ENCODE measurements around the gene NECAB2. TPM values are rescaled to one million over a fixed set of nuclear protein-coding genes. Genes with fewer than 3 reads are reported as not detected.

Gene NECAB2
- total and polyA plus RNA-seq, 2 of the 8 experiments (the other 6 are each of a cell fraction or from before 2014, with no cell fraction given) = 3.6 to 4.2 TPM

DNA sequence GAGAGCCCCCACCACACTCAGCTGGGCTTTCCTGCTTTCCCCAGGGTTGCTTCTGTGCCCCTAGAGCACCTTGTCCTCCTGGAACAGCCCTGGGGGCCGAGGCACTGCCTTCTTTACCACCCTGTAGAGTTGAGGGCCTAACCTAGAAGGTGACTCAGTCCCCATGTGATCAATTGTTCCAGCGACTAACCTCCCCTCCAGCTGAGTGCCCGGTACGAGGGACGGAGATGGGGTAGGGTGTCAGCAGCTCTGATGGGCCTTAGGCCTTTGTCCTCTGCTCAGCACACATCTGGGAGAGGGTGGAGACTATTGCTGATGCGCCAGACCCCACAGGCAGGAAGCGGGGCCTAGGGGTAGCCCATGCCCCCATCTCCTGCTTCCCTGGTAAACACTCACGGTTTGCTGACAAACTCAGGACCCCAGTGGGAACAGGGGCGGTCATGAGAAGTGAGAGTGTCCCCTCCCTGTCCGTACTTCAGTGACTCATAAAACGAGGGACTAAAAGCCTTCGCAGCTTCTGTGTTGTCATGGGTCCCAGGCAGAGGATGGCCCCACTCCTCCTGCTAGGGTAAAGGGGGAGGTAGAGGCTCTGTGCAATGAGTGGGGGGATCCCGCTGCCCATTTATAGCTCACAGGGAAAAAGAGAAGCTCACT is 33.1 kb downstream of the NECAB2 start:
- Histone ChIP-seq H3K9me3 (ENCODE audit: insufficient read depth in 2 of 2, low read depth in 1 of 2, low read length in 1 of 2) (no peaks in the 10 kb centered on the region; a peak in 1 of 4 replicates), H2BK5ac (ENCODE audit: low read depth, low read length) (no peak overlapping the region), H2BK12ac (ENCODE audit: low read depth, low read length) (no peak overlapping the region), H3K4me2 (ENCODE audit: insufficient read depth in 1 of 2, low read depth in 2 of 2, low read length in 2 of 2) (no peak overlapping the region), H3K56ac (replicated peaks; ENCODE audit: insufficient read length, low read depth, low read length) (no peak overlapping the region), H3K9ac (replicated peaks in 1 of 4; ENCODE audit: extremely low read depth in 1 of 4, low read depth in 3 of 4, low read length in 3 of 4) (no peak overlapping the region), H4K8ac (ENCODE audit: extremely low read depth, insufficient read depth, low read length) (no peak overlapping the region; the same call in 1 of the 2 replicates), H3K79me2 (ENCODE audit: control insufficient read depth in 1 of 2, insufficient read depth in 2 of 2, low read length in 2 of 2) (no peaks in the 10 kb centered on the region), H3K36me3 (ENCODE audit: control insufficient read depth in 2 of 4, insufficient read depth in 4 of 4, low read length in 3 of 4) (no peaks in the 10 kb centered on the region), H3K23me2 (ENCODE audit: low read depth, low read length) (no peaks in the 10 kb centered on the region), H3K4me1 (replicated peaks in 1 of 4; ENCODE audit: control insufficient read depth in 3 of 4, insufficient read depth in 4 of 4, low read length in 3 of 4) (peaks cover 0 to 2% (median under 1%) of the 10 kb centered on the region in 4 experiments; a peak in 3 of 7 replicates), H2AK5ac (ENCODE audit: low read depth, low read length) (peak overlapping the region; percentile 24; the same call in 1 of the 2 replicates), H3K79me1 (ENCODE audit: low read depth, low read length) (no peaks in the 10 kb centered on the region), H3K4ac (replicated peaks; ENCODE audit: insufficient read length, low read depth, low read length) (no peak overlapping the region), H2BK15ac (ENCODE audit: low read length) (no peak overlapping the region), H3K27ac (ENCODE audit: low read depth, low read length) (no peak overlapping the region; the same call in 1 of the 2 replicates), H3K4me3 (ENCODE audit: extremely low read depth in 1 of 4, insufficient read depth in 2 of 4, low read depth in 3 of 4, low read length in 4 of 4) (no peak overlapping the region), H2AFZ (ENCODE audit: low read length) (no peak overlapping the region; the same call in 1 of the 2 replicates), H3K18ac (ENCODE audit: extremely low read depth, low read length) (0 out of 2 replicates have a peak overlapping the region, but pooled peaks have one; percentile 32), H3K27me3 (replicated peaks in 1 of 4; ENCODE audit: control insufficient read depth in 3 of 4, extremely low read depth in 1 of 4, insufficient read depth in 3 of 4, low read length in 3 of 4) (no peaks in the 10 kb centered on the region; a peak in 1 of 7 replicates), H4K20me1 (replicated peaks in 1 of 2; ENCODE audit: control insufficient read depth in 1 of 2, insufficient read depth in 2 of 2, low read length in 2 of 2) (no peaks in the 10 kb centered on the region), H4K5ac (ENCODE audit: insufficient read length, low read depth, low read length) (no peak overlapping the region), H2BK120ac (replicated peaks; ENCODE audit: low read depth, low read length) (no peak overlapping the region), H3K14ac (ENCODE audit: insufficient read length) (no peak overlapping the region), H3K23ac (ENCODE audit: insufficient read length) (no peak overlapping the region), H4K91ac (replicated peaks; ENCODE audit: insufficient read length, low read length) (no peak overlapping the region), H2BK20ac (ENCODE audit: low read length) (no peak overlapping the region)
- POLR2A ChIA-PET (ENCODE audit: partially characterized antibody) = no interaction called here
- CTCF ChIA-PET (ENCODE audit: partially characterized antibody) = interaction anchor here (0.6 to 3.0 kb wide), 13 partner anchors 8 to 74 kb away, joined by 3 to 10 read pairs (median 5); partner anchors contain the start of gene SLC38A8
- FAIRE-seq (no peak), DNase-seq (ENCODE audit: low read depth in 1 of 2, low spot score in 2 of 2) (no peak)
- 81% methylated on average over 13 of the region's 13 CpGs; no CpG with 5 or more reads in 1 of the 2 experiments for WGBS, 2 experiments (ENCODE audit: extremely low coverage in 1 of 2, insufficient coverage in 1 of 2, insufficient read length in 1 of 2, insufficient replicate concordance in 2 of 2, low coverage in 1 of 2, low lambda C conversion rate in 2 of 2, missing lambda C conversion rate in 1 of 2)
- TF ChIP-seq HDAC2 (IDR thresholded peaks at IDR 0.05; ENCODE audit: borderline replicate concordance in 1 of 2, low read depth in 2 of 2, low read length in 2 of 2) (no peak), JUN (IDR thresholded peaks at IDR 0.05; ENCODE audit: low read depth, low read length) (no peak), EZH2 (IDR thresholded peaks at IDR 0.05; ENCODE audit: low read depth, low read length, severe bottlenecking) (no peak), CTCF (IDR thresholded peaks at IDR 0.05; ENCODE audit: control extremely low read depth in 1 of 3, insufficient read depth in 1 of 3, low read depth in 1 of 3, low read length in 3 of 3) (no peak), SIRT6 (IDR thresholded peaks at IDR 0.05; ENCODE audit: low read length) (no peak), SIX5 (IDR thresholded peaks at IDR 0.05; ENCODE audit: low read depth, low read length) (no peak), KDM4A (IDR thresholded peaks at IDR 0.05; ENCODE audit: low read depth, low read length, severe bottlenecking) (no peak), CBX8 (IDR thresholded peaks at IDR 0.05; ENCODE audit: borderline replicate concordance, low read depth, low read length) (no peak), NRF1 (IDR thresholded peaks at IDR 0.05; ENCODE audit: low read depth, low read length) (no peak), POU5F1 (IDR thresholded peaks at IDR 0.05; ENCODE audit: low read depth, low read length) (no peak)
